NCI-H146 (cell line): ENCODE measurements around the gene TKFC.

Experiments used
- DNase-seq: peaks from one replicate; lab custom pipeline; 2025; lab: John Stamatoyannopoulos, UW

Gene TKFC, protein sequence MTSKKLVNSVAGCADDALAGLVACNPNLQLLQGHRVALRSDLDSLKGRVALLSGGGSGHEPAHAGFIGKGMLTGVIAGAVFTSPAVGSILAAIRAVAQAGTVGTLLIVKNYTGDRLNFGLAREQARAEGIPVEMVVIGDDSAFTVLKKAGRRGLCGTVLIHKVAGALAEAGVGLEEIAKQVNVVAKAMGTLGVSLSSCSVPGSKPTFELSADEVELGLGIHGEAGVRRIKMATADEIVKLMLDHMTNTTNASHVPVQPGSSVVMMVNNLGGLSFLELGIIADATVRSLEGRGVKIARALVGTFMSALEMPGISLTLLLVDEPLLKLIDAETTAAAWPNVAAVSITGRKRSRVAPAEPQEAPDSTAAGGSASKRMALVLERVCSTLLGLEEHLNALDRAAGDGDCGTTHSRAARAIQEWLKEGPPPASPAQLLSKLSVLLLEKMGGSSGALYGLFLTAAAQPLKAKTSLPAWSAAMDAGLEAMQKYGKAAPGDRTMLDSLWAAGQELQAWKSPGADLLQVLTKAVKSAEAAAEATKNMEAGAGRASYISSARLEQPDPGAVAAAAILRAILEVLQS

DNA sequence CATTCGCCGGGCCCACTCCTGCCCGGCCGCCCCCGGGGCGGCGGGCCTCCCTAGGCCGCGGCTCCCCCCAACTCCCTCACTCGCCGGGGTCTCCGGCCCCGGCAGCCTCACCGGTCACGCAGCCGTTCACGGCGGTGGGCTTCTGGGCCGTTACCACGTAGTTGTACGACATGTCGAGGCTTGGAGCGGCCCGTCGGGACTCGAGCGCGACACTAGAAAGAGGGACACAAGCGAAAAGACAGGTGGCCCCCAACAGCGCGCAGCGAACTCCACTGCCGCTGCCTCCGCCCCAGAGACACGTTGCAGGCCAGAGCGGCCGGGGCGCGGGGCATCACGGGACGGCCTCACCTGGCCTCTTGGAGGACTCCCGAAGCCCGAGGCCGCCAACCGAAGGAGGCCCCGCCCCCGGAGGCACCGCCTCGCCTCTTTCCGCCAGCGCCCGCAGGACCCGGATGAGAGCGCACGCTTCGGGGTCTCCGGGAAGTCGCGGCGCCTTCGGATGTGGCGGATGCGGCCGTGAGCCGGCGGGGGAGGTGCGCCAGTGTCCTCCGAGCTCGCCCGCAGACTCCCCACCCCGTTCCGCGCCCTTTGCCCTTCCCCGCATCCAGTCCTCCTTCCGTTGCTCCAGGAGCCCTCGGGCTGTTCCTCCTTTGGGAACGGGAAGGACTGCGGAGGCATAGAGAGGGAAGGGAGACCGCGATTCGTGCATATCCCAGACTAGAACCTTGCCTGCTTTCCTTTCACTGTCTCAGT is at the start of gene TKFC, which contains the start of gene DDB1:
Gene TKFC, plus strand, starts transcription at position 432 of the 753 bp plus-strand sequence. CDS start 1,501 bp downstream, outside the sequence.
Gene DDB1, minus strand, starts transcription at position 309 of the 753 bp plus-strand sequence. Its CDS starts 137 bp downstream, at position 172.
- peak; percentile 96 for DNase-seq

DNA sequence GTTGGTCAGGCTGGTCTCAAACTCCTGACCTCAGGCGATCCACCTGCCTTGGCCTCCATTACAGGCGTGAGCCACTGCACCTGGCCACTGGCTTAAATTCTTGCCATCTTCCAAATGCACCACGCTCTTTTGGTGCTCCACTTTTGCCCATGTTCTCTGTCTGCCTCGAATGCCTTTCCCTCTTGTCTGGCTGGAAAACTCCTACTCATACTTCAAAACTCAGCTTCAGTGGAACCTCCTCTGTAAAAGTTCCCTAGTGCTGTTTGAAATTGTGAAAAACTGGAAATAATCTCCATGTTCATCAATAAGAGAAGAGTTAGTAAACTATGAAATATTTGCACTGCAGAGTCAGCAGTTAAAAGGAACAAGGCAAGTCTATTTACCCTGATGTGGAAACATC is 49.4 kb upstream of the TKFC start:
- no peak for DNase-seq

- no peak for DNase-seq
Measured at GRCh38 chr11:61287338-61287977, 45.6 kb upstream of the TKFC start.

- DNase-seq: no peak
Measured at GRCh38 chr11:61290905-61291690, 41.9 kb upstream of the TKFC start.

- no peak for DNase-seq
Measured at GRCh38 chr11:61292356-61292755, 40.7 kb upstream of the TKFC start.

GRCh38 chr11:61293867-61294716 is 38.9 kb upstream of the TKFC start:
- peak; percentile 82 for DNase-seq

- DNase-seq: peak; percentile 79
Measured at GRCh38 chr11:61294717-61295595, 38.1 kb upstream of the TKFC start, which contains the start of gene VWCE. TSS of gene VWCE (minus strand) at chr11:61295316. CDS start at chr11:61295037, 279 bp downstream.

GRCh38 chr11:61295596-61295926 is 37.5 kb upstream of the TKFC start:
- no peak for DNase-seq

DNA sequence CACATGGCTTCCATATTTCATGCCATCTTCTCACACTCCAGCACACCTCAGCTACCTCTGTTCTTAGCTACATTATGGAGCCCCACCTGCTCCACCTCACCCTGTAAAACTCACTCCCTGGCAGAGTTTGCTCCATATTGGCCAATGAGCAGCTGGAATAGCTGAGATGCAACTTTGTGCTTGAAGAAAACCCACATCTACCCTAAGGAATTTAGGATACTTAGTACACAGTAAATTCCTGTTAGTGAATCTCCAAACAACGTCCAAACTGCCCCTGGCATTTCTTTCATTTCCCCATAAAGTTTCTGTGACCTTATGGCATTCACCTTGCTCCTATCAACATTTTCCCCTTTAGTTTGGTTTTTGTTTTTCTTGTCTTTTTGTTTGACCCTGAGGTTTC is 35.7 kb upstream of the TKFC start:
- no peak for DNase-seq

DNA sequence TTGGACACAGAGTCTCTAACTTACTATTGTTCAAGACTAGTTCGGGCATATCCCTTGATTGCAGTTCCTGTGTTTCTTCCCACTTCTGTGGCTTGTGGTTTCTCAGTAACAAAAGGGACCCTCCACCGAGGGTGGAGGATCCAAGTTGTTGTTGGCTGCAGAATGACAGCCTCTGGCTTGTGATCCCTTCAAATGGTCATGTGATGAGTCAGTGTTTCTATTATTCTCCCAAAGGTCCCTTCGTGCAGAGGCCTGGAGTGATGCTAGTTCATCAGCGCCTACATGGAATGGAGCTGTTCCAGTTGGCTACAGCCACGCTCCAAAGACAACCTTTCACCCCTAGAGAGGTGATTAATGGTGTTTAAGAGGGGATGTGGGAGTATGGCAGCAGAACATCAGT is 35.3 kb upstream of the TKFC start:
- DNase-seq: no peak

GRCh38 chr11:61298663-61299244 is 34.3 kb upstream of the TKFC start:
- DNase-seq: no peak

DNA sequence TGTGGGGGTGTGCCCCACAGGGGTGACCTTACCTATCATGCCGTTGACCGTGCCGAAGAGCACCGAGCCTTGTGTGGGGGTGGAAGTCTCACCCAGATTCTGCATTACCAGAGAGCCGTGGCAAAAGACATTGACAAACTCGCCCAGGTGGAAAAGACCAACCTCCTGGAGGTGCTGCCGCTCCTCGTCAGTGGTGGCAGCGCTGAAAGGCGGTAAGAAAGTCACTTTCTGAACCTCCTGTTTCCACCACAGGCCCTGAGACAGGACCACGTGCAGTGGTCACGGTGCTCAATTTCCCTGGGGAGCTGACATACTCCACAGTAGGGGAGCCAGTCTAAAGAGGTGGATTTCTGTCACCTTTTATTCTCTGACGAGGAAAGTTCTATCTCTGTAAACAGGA is 30.5 kb upstream of the TKFC start:
- DNase-seq: no peak

GRCh38 chr11:61303725-61304124 is 29.3 kb upstream of the TKFC start:
- no peak for DNase-seq

GRCh38 chr11:61305417-61305816 is 27.6 kb upstream of the TKFC start:
- no peak for DNase-seq

- DNase-seq: no peak
Measured at GRCh38 chr11:61306221-61306620, 26.8 kb upstream of the TKFC start.

- no peak for DNase-seq
Measured at GRCh38 chr11:61307354-61307753, 25.7 kb upstream of the TKFC start.

GRCh38 chr11:61309141-61309540 is 23.9 kb upstream of the TKFC start:
- no peak for DNase-seq

DNA sequence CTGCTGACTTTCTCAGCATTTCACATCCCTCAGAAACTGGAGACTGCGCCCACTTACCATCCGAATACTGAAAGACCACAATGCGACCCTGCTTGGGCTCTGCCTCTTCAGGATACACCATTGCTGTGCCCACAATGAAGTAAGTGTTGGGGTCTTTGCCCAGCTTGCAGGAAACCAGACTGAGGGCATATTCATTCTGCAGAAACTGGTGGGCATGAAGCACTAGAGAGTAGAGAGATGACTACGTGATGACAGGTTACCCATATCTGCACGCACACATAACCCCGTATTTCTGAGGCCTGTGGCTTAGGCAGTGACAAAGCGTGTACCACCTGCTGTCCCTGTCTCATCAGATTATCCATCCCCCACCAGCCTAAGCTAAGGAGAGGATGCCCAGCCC is 23.3 kb upstream of the TKFC start:
- DNase-seq: no peak

- no peak for DNase-seq
Measured at GRCh38 chr11:61310749-61311148, 22.3 kb upstream of the TKFC start.
